ENCODE results near the gene PEX14.

Gene PEX14

DNA sequence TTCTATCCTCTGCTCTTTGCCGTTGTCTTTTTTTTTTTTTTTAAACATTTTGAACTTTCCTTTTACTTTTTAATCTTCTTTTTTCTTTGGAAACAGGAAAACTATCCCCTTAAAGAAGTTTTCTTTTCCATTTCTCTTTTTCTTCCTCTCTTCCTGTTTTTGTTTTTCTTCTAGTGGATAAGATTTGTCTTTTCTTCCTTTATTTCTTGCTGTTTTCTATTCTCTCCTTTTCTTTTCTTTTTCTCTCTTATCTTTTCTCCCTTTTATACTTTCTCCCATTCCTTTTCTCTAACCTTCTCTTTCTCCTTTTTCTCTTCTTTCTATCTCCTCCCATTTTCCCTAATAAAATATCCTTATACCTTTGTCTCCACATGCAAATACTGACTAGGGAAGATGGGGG is 46.2 kb downstream of the PEX14 start:
- no peaks in the 10 kb centered on the region for H3K27me3 ChIP-seq (ENCODE audit: control insufficient read depth, insufficient read depth, low read length)
- no peak overlapping the region for H3K27ac ChIP-seq (ENCODE audit: low read depth, low read length)
- no peak overlapping the region for H3K4me3 ChIP-seq (ENCODE audit: low read depth, low read length)
- no peak overlapping the region for H3K9ac ChIP-seq (ENCODE audit: low read depth, low read length)
- H3K36me3 ChIP-seq (ENCODE audit: control insufficient read depth, insufficient read depth, low read length) = no peaks in the 10 kb centered on the region
- no peaks in the 10 kb centered on the region for H3K9me3 ChIP-seq (ENCODE audit: control insufficient read depth, insufficient read depth, low read length)
- peaks cover 44% of the 10 kb centered on the region for H3K4me1 ChIP-seq (ENCODE audit: control insufficient read depth, insufficient read depth, low read length)

- Histone ChIP-seq H3K27me3 (ENCODE audit: control insufficient read depth, insufficient read depth, low read length) (no peaks in the 10 kb centered on the region), H3K4me1 (ENCODE audit: control insufficient read depth, insufficient read depth, low read length) (peaks cover 37% of the 10 kb centered on the region), H3K27ac (ENCODE audit: low read depth, low read length) (no peak overlapping the region), H3K9me3 (ENCODE audit: control insufficient read depth, insufficient read depth, low read length) (no peaks in the 10 kb centered on the region), H3K36me3 (ENCODE audit: control insufficient read depth, insufficient read depth, low read length) (no peaks in the 10 kb centered on the region), H3K4me3 (ENCODE audit: low read depth, low read length) (no peak overlapping the region), H3K9ac (ENCODE audit: low read depth, low read length) (no peak overlapping the region)
Observed at GRCh38 chr1:10521537-10522157, 46.9 kb downstream of the PEX14 start.

DNA sequence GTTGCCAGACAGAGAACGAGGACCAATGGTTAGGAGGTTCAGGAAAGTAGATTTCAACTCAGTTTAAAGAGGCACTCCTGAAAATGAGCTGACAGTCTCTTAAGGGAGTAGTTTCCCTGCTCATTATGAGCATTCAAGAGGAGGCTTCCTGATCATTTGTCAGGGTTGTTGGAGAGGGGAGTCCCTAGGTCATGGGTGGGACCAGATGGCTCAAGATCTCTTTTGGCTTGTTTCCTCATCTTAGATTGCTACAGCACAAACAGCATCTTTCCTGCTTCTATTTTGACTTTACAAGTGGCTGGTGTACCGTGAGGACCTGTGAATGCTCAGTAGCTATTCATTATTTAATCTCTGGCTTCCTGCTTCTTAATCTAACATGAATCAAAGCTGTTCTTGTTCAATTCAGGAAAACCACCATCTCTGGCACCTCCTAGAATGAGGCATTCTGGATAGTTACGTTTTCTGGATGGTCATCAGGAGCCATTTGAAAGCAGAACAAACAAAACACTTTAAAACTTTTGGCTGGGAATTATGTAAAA is 47.6 kb downstream of the PEX14 start:
- H3K27ac ChIP-seq (ENCODE audit: low read depth, low read length) = no peak overlapping the region
- no peak overlapping the region for H3K4me3 ChIP-seq (ENCODE audit: low read depth, low read length)
- no peaks in the 10 kb centered on the region for H3K27me3 ChIP-seq (ENCODE audit: control insufficient read depth, insufficient read depth, low read length)

DNA sequence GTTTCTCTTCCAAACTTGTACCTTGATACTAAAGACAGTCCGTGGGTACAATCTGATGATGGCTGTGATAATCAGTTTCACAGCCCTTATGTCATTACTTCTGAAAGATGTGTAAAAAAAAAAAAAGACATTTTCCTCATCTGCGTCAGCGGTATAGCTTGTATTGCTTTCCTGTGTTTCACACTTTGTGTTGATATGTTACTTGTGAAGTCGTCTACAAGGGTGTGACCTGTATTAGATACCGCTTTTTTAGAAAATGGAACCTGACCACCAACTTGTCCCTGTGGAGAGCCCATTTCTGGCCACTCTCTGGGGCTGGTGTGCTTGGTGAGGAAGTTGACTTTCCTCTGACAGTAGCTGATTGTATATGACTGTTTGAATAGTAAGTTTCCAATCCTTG is 50.5 kb downstream of the PEX14 start:
- H3K36me3 ChIP-seq (ENCODE audit: control insufficient read depth, insufficient read depth, low read length) = no peaks in the 10 kb centered on the region

More for the DNA sequence above, 47.6 kb downstream of the PEX14 start:
- Histone ChIP-seq H3K9me3 (ENCODE audit: control insufficient read depth, insufficient read depth, low read length) (no peaks in the 10 kb centered on the region), H3K36me3 (ENCODE audit: control insufficient read depth, insufficient read depth, low read length) (no peaks in the 10 kb centered on the region), H3K9ac (ENCODE audit: low read depth, low read length) (no peak overlapping the region), H3K4me1 (ENCODE audit: control insufficient read depth, insufficient read depth, low read length) (peaks cover 29% of the 10 kb centered on the region)

DNA sequence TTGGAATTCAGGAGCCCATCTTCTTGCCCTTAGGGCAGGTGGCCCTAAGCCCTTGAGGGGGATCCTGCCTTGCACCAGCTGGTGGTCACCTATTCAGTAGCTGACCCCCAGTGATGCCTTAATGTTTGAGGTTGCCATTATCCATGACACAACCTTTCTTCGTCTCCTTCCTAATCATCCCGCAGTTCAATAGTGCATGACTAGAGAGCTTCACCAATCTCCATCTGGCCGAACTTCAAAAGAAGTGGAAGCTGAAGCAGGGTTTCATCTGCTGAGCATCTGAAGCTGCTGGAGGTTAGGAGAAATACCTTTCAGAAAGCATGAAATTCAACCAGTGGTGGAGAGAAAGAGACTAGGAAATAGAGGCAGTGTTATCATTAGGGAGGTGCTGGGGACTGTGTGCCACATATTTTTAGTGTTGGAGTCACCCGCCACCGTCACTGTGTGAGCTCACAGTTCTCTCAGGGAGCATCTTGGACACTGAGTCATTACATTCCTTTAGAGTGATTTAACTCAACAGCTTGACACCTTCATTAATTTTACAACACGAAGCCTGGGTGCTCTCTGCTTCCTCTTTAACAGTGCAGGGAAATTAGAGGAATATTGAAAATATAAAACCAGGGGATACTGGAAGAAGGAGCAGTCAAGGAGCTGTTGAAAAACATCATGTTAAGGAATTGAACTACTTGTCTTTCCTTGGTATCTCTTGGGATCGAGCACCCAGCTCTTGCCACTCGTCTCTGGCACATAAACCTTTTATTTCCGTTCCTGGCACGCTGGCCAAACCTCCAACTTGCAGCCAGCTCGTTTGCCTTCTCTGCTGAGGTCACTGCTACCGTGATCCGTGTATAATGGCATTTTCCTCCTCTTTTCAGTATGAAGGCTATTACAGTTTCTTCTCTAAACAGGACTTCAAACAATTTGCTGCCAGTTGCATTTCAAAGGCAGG is 53.6 kb downstream of the PEX14 start:
- Histone ChIP-seq H3K27ac (ENCODE audit: low read depth, low read length) (peak overlapping the region; percentile 82), H3K9ac (ENCODE audit: low read depth, low read length) (no peak overlapping the region), H3K4me3 (ENCODE audit: low read depth, low read length) (0 out of 2 replicates have a peak overlapping the region, but pooled peaks have one; percentile 26), H3K4me1 (ENCODE audit: control insufficient read depth, insufficient read depth, low read length) (peaks cover 52% of the 10 kb centered on the region), H3K27me3 (ENCODE audit: control insufficient read depth, insufficient read depth, low read length) (no peaks in the 10 kb centered on the region), H3K36me3 (ENCODE audit: control insufficient read depth, insufficient read depth, low read length) (no peaks in the 10 kb centered on the region), H3K9me3 (ENCODE audit: control insufficient read depth, insufficient read depth, low read length) (no peaks in the 10 kb centered on the region)

More for the DNA sequence above, 50.5 kb downstream of the PEX14 start:
- no peaks in the 10 kb centered on the region for H3K27me3 ChIP-seq (ENCODE audit: control insufficient read depth, insufficient read depth, low read length)
- H3K9me3 ChIP-seq (ENCODE audit: control insufficient read depth, insufficient read depth, low read length) = no peaks in the 10 kb centered on the region
- H3K4me1 ChIP-seq (ENCODE audit: control insufficient read depth, insufficient read depth, low read length) = peaks cover 30% of the 10 kb centered on the region
- no peak overlapping the region for H3K27ac ChIP-seq (ENCODE audit: low read depth, low read length)
- H3K9ac ChIP-seq (ENCODE audit: low read depth, low read length) = no peak overlapping the region
- no peak overlapping the region for H3K4me3 ChIP-seq (ENCODE audit: low read depth, low read length)

GRCh38 chr1:10529091-10529490 is 54.3 kb downstream of the PEX14 start:
- Histone ChIP-seq H3K36me3 (ENCODE audit: control insufficient read depth, insufficient read depth, low read length) (no peaks in the 10 kb centered on the region), H3K9me3 (ENCODE audit: control insufficient read depth, insufficient read depth, low read length) (no peaks in the 10 kb centered on the region), H3K9ac (ENCODE audit: low read depth, low read length) (no peak overlapping the region), H3K27me3 (ENCODE audit: control insufficient read depth, insufficient read depth, low read length) (no peaks in the 10 kb centered on the region), H3K4me3 (ENCODE audit: low read depth, low read length) (peak overlapping the region; percentile 26; the same call in 1 of the 2 replicates), H3K4me1 (ENCODE audit: control insufficient read depth, insufficient read depth, low read length) (peaks cover 52% of the 10 kb centered on the region), H3K27ac (ENCODE audit: low read depth, low read length) (peak overlapping the region; percentile 82)

DNA sequence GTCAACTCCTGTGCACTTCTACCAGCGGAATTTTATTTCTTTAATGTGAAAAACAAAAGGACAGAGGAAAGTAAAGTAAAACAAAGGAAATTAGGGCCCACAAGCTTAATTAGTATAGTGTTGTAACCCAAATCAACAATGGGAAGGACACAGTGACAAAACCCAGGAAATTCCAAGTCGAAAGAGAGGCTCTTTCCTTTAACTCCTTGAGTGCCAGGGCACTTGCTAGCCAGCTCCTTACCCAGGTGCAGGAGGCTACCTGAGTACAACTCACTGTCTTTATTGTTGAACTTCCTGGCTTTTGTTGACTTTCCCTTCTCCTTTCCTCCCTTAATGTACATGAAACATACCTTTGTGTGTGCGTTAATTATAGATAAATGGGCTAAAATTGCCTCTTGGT is 55.0 kb downstream of the PEX14 start:
- Histone ChIP-seq H3K36me3 (ENCODE audit: control insufficient read depth, insufficient read depth, low read length) (no peaks in the 10 kb centered on the region), H3K9ac (ENCODE audit: low read depth, low read length) (no peak overlapping the region; the same call in 1 of the 2 replicates), H3K4me3 (ENCODE audit: low read depth, low read length) (peak overlapping the region; percentile 42), H3K27me3 (ENCODE audit: control insufficient read depth, insufficient read depth, low read length) (no peaks in the 10 kb centered on the region), H3K4me1 (ENCODE audit: control insufficient read depth, insufficient read depth, low read length) (peaks cover 52% of the 10 kb centered on the region), H3K9me3 (ENCODE audit: control insufficient read depth, insufficient read depth, low read length) (no peaks in the 10 kb centered on the region), H3K27ac (ENCODE audit: low read depth, low read length) (peak overlapping the region; percentile 82)

GRCh38 chr1:10530281-10530740 is 55.6 kb downstream of the PEX14 start:
- H3K9ac ChIP-seq (ENCODE audit: low read depth, low read length) = 0 out of 2 replicates have a peak overlapping the region, but pooled peaks have one; percentile 38
- H3K27me3 ChIP-seq (ENCODE audit: control insufficient read depth, insufficient read depth, low read length) = no peaks in the 10 kb centered on the region
- peak overlapping the region; percentile 42 for H3K4me3 ChIP-seq (ENCODE audit: low read depth, low read length)
- H3K27ac ChIP-seq (ENCODE audit: low read depth, low read length) = peak overlapping the region; percentile 70
- peaks cover 52% of the 10 kb centered on the region for H3K4me1 ChIP-seq (ENCODE audit: control insufficient read depth, insufficient read depth, low read length)
- H3K36me3 ChIP-seq (ENCODE audit: control insufficient read depth, insufficient read depth, low read length) = no peaks in the 10 kb centered on the region
- no peaks in the 10 kb centered on the region for H3K9me3 ChIP-seq (ENCODE audit: control insufficient read depth, insufficient read depth, low read length)

GRCh38 chr1:10530756-10531495 is 56.2 kb downstream of the PEX14 start:
- Histone ChIP-seq H3K36me3 (ENCODE audit: control insufficient read depth, insufficient read depth, low read length) (no peaks in the 10 kb centered on the region), H3K9me3 (ENCODE audit: control insufficient read depth, insufficient read depth, low read length) (no peaks in the 10 kb centered on the region), H3K4me3 (ENCODE audit: low read depth, low read length) (peak overlapping the region; percentile 42), H3K4me1 (ENCODE audit: control insufficient read depth, insufficient read depth, low read length) (peaks cover 52% of the 10 kb centered on the region), H3K27me3 (ENCODE audit: control insufficient read depth, insufficient read depth, low read length) (no peaks in the 10 kb centered on the region), H3K27ac (ENCODE audit: low read depth, low read length) (peak overlapping the region; percentile 70), H3K9ac (ENCODE audit: low read depth, low read length) (0 out of 2 replicates have a peak overlapping the region, but pooled peaks have one; percentile 38)

DNA sequence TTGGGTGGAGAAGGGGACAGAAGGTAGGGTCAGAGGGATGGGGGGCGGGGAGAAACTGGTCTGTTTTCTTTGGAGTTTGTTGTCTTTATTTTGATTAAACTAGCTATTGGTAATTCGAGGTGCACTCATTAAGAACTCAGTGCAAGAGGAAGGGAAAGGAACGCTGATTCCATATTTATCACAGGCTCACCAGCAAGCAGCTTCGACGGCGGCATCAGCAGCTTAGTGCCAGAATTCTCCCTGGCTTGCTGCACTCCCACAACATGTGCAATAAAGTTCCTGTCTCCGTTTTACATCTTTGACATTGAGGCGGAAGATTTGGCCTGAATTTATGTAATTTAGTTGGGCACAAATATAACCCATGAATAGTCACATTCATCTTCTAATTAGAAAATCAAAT is 57.6 kb downstream of the PEX14 start:
- Histone ChIP-seq H3K36me3 (ENCODE audit: control insufficient read depth, insufficient read depth, low read length) (peaks cover 1% of the 10 kb centered on the region; the same call in 1 of the 2 replicates), H3K4me3 (ENCODE audit: low read depth, low read length) (no peak overlapping the region), H3K27ac (ENCODE audit: low read depth, low read length) (no peak overlapping the region), H3K9me3 (ENCODE audit: control insufficient read depth, insufficient read depth, low read length) (no peaks in the 10 kb centered on the region), H3K9ac (ENCODE audit: low read depth, low read length) (no peak overlapping the region), H3K4me1 (ENCODE audit: control insufficient read depth, insufficient read depth, low read length) (peaks cover 52% of the 10 kb centered on the region), H3K27me3 (ENCODE audit: control insufficient read depth, insufficient read depth, low read length) (no peaks in the 10 kb centered on the region)
